H1 (cell line): ENCODE results near the gene BMF. TPM values are rescaled to one million over a fixed set of nuclear protein-coding genes. Genes with fewer than 3 reads are reported as not detected.

Source experiments
- CEBPB ChIP-seq: IDR thresholded peaks from 2 replicates; pipeline ENCODE4 v1.6.1; 2012; ENCODE audit warnings: low read depth, low read length
- HDAC6 ChIP-seq: IDR thresholded peaks from one replicate; pipeline ENCODE4 v1.7.1; 2012; ENCODE audit warnings: low read depth, mild to moderate bottlenecking, inconsistent platforms, low read length, moderate library complexity
- JUND ChIP-seq: IDR thresholded peaks from 2 replicates; pipeline ENCODE4 v1.6.1; 2011; ENCODE audit warnings: mild to moderate bottlenecking, improper control_type of control experiment, low read length
- SIRT6 ChIP-seq: IDR thresholded peaks from one replicate; pipeline ENCODE4 v1.7.1; 2012; ENCODE audit warnings: low read length, inconsistent platforms
- SP1 ChIP-seq: IDR thresholded peaks from 2 replicates; pipeline ENCODE4 v1.6.1; 2011; ENCODE audit warnings: low read depth, low read length
- ZNF274 ChIP-seq: IDR thresholded peaks from 2 replicates; pipeline ENCODE4 v1.7.0; 2012; ENCODE audit warnings: low read length, borderline replicate concordance; ENCODE audit errors: extremely low read depth
- polyA plus RNA-seq, 7 experiments: library from polyadenylated mRNA; depleted of rRNA in 3 of 7; stranded (reverse) in 5 of 7; unstranded in 2 of 7; fragments of >200 nt in 5 of 7; fragments of 200-250 nt in 2 of 7; gene quantifications; 1 replicate in 5 of 7; 2 replicates in 1 of 7; 4 replicates in 1 of 7; pipeline versions ENCODE4 v1.2.1 to v1.2.3, GENCODE V29; 2011 to 2013; ENCODE audit warnings: missing spikeins in 2 of 7, mixed read lengths in 2 of 7
- total RNA-seq: library from RNA; stranded (reverse); fragmentation: NEBNext Ultra II Directional; extraction: Animal tissue kit (Norgen Biotek cat#: 25700); gene quantifications from 2 replicates; pipeline ENCODE4 v1.2.1, GENCODE V29; 2021
- TF ChIP-seq, protein P1 (sequence below): IDR thresholded peaks from 2 replicates; pipeline ENCODE4 v1.6.1; 2012; ENCODE audit warnings: low read length, inconsistent platforms

Gene BMF
- total and polyA plus RNA-seq, 2 of the 8 experiments (the other 6 are each of a cell fraction or from before 2014, with no cell fraction given), result 21.2 to 24.2 TPM

DNA sequence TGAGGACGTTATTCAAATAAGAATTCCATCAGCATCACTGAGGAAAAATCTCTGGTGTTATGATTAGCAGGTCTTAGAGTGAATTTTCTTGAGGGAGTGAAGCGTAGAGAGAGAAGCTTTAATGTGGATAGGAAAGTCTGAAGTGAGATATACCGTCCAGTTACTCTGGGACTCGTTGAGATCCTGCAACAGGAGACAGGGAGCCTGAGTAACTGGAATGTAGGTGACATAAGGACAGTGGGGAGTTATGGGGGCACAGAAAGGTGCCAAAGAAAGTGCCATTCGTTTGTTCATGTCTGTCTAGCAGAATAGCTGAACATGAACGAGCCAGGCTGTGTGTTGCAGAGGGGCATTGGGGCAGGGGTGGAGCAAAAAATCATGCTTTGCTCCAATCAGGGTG lies 42.8 kb upstream of the BMF start (continued):
- TF ChIP-seq, protein P1, sequence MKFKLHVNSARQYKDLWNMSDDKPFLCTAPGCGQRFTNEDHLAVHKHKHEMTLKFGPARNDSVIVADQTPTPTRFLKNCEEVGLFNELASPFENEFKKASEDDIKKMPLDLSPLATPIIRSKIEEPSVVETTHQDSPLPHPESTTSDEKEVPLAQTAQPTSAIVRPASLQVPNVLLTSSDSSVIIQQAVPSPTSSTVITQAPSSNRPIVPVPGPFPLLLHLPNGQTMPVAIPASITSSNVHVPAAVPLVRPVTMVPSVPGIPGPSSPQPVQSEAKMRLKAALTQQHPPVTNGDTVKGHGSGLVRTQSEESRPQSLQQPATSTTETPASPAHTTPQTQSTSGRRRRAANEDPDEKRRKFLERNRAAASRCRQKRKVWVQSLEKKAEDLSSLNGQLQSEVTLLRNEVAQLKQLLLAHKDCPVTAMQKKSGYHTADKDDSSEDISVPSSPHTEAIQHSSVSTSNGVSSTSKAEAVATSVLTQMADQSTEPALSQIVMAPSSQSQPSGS, result no peak
- no peak for TF ChIP-seq SIRT6
- no peak for TF ChIP-seq CEBPB
- TF ChIP-seq ZNF274, result no peak
- TF ChIP-seq HDAC6, result no peak
- no peak for TF ChIP-seq SP1
- TF ChIP-seq JUND, result no peak
- TF ChIP-seq, all 59 proteins: peak for 0
